Loucy (cell line): ENCODE measurements around the gene FOLR2.

Experiments
- CTCF ChIP-seq: fragments of 200-600 bp; sonication (generic); conservative IDR thresholded peaks from 2 replicates; pipeline ENCODE4 v1.5.1; 2014; ENCODE audit warnings: mild to moderate bottlenecking, antibody characterized with exemption, low read length
- EZH2phosphoT487 ChIP-seq: fragments of 200-600 bp; IDR thresholded peaks from 2 replicates; pipeline ENCODE4 v1.6.1; 2018; ENCODE audit warnings: antibody characterized with exemption, mild to moderate bottlenecking, moderate library complexity, borderline replicate concordance

GRCh38 chr11:72226701-72227100, 10.1 kb downstream of the FOLR2 start:
- TF ChIP-seq CTCF, result no peak
- no peak for TF ChIP-seq EZH2phosphoT487
